HEK293T (cell line): Measurements from ENCODE around the gene PTH2.
"Not testable (repeated sequence)": the region's sequence is repeated elsewhere in the genome, so short reads cannot be mapped to it uniquely, and the experiment has no call there.

ENCODE experiments used
- CTCF ChIA-PET: fragments of 350-600 bp; formaldehyde crosslinking; extraction: SDS; loops from one replicate; lab custom pipeline; 2021; ENCODE audit warnings: antibody characterized with exemption, inconsistent platforms; lab: Yijun Ruan, JAX
- POLR2A ChIA-PET: fragments of 350-600 bp; formaldehyde crosslinking; extraction: SDS; loops from one replicate; lab custom pipeline; 2020; ENCODE audit warnings: antibody characterized with exemption, inconsistent platforms; lab: Yijun Ruan, JAX
- DNase-seq: peaks from one replicate; pipeline ENCODE4 v3.0.0; 2012; ENCODE audit warnings: mixed read lengths; ENCODE audit errors: extremely low spot score
- ARNT ChIP-seq: fragments of 450-650 bp; IDR thresholded peaks from 2 replicates; pipeline ENCODE4 v1.6.1; 2017; ENCODE audit warnings: mild to moderate bottlenecking
- BHLHE40 ChIP-seq: fragments of 450-650 bp; IDR thresholded peaks from 2 replicates; pipeline ENCODE4 v1.6.1; 2016; ENCODE audit warnings: mild to moderate bottlenecking, moderate library complexity, borderline replicate concordance
- CTBP1 ChIP-seq: fragments of 450-650 bp; IDR thresholded peaks from 2 replicates; pipeline ENCODE4 v1.6.1; 2016; ENCODE audit warnings: borderline replicate concordance
- ELF4 ChIP-seq: fragments of 450-650 bp; IDR thresholded peaks from 2 replicates; pipeline ENCODE4 v1.6.1; 2017; ENCODE audit warnings: antibody characterized with exemption
- FOXA1 ChIP-seq: fragments of 450-650 bp; IDR thresholded peaks from 2 replicates; pipeline ENCODE4 v1.6.1; 2016; ENCODE audit warnings: mild to moderate bottlenecking
- FOXK2 ChIP-seq: fragments of 450-650 bp; IDR thresholded peaks from 2 replicates; pipeline ENCODE4 v1.6.1; 2016; ENCODE audit warnings: mild to moderate bottlenecking
- FOXM1 ChIP-seq: fragments of 450-650 bp; IDR thresholded peaks from 2 replicates; pipeline ENCODE4 v1.6.1; 2017; ENCODE audit warnings: mild to moderate bottlenecking, borderline replicate concordance
- HDGF ChIP-seq: fragments of 450-650 bp; IDR thresholded peaks from 2 replicates; pipeline ENCODE4 v1.6.1; 2017; ENCODE audit warnings: antibody characterized with exemption, borderline replicate concordance
- L3MBTL2 ChIP-seq: fragments of 450-650 bp; conservative IDR thresholded peaks from 2 replicates; pipeline ENCODE4 v1.6.1; 2016; ENCODE audit warnings: mild to moderate bottlenecking
- LEF1 ChIP-seq: fragments of 450-650 bp; IDR thresholded peaks from 2 replicates; pipeline ENCODE4 v1.6.1; 2017; ENCODE audit warnings: mild to moderate bottlenecking, borderline replicate concordance
- NFRKB ChIP-seq: fragments of 450-650 bp; IDR thresholded peaks from 2 replicates; pipeline ENCODE4 v1.6.1; 2016; ENCODE audit warnings: mild to moderate bottlenecking, moderate library complexity
- SP1 ChIP-seq: fragments of 450-650 bp; IDR thresholded peaks from 2 replicates; pipeline ENCODE4 v1.6.1; 2017
- SUZ12 ChIP-seq: fragments of 450-650 bp; IDR thresholded peaks from 2 replicates; pipeline ENCODE4 v1.6.1; 2016; ENCODE audit warnings: mild to moderate bottlenecking
- TARDBP ChIP-seq: fragments of 450-650 bp; IDR thresholded peaks from 2 replicates; pipeline ENCODE4 v1.6.1; 2016
- ZNF384 ChIP-seq: fragments of 450-650 bp; IDR thresholded peaks from 2 replicates; pipeline ENCODE4 v1.6.1; 2016
- TF ChIP-seq, protein P1 (sequence below): fragments of 450-650 bp; IDR thresholded peaks from 2 replicates; pipeline ENCODE4 v1.6.1; 2016

The PTH2 gene

GRCh38 chr19:49447485-49448431 is 24.5 kb upstream of the PTH2 start:
- DNase-seq: no peak
- CTCF ChIA-PET: interaction anchor here (0.6 to 1.0 kb wide), 2 partner anchors 56 to 123 kb away, joined by 3 read pairs; no protein-coding TSS in a partner anchor
- TF ChIP-seq SP1 (no peak), FOXA1 (no peak), FOXK2 (no peak), ELF4 (no peak), SUZ12 (no peak), ZNF384 (no peak), CTBP1 (no peak), L3MBTL2 (no peak), FOXM1 (no peak), ARNT (no peak), TARDBP (no peak), NFRKB (no peak), HDGF (no peak), LEF1 (no peak), BHLHE40 (no peak)
- TF ChIP-seq, protein P1, sequence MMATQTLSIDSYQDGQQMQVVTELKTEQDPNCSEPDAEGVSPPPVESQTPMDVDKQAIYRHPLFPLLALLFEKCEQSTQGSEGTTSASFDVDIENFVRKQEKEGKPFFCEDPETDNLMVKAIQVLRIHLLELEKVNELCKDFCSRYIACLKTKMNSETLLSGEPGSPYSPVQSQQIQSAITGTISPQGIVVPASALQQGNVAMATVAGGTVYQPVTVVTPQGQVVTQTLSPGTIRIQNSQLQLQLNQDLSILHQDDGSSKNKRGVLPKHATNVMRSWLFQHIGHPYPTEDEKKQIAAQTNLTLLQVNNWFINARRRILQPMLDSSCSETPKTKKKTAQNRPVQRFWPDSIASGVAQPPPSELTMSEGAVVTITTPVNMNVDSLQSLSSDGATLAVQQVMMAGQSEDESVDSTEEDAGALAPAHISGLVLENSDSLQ: no peak
- POLR2A ChIA-PET: interaction anchor here (1.1 to 1.5 kb wide), 3 partner anchors 25 to 58 kb away, joined by 3 to 4 read pairs (median 4); no protein-coding TSS in a partner anchor

GRCh38 chr19:49445997-49446396 is 22.8 kb upstream of the PTH2 start:
- POLR2A ChIA-PET: interaction anchor here (1.1 kb wide), 1 partner anchor 56 kb away, joined by 3 read pairs; no protein-coding TSS in a partner anchor
- no peak for DNase-seq
- TF ChIP-seq SUZ12: no peak
- no peak for TF ChIP-seq HDGF
- no peak for TF ChIP-seq ZNF384
- TF ChIP-seq FOXK2: no peak
- TF ChIP-seq FOXA1: no peak
- TF ChIP-seq SP1: no peak
- TF ChIP-seq TARDBP: no peak
- no peak for TF ChIP-seq ELF4
- no peak for TF ChIP-seq NFRKB
- TF ChIP-seq CTBP1: no peak
- no peak for TF ChIP-seq LEF1
- CTCF ChIA-PET: no interaction called here

- ChIA-PET CTCF (interaction anchor here (0.6 to 1.3 kb wide), 5 partner anchors 9 to 62 kb away, joined by 3 to 11 read pairs (median 6); partner anchors contain the start of gene ALDH16A1), POLR2A (interaction anchor here (0.9 kb wide), 1 partner anchor 51 kb away, joined by 3 read pairs; no protein-coding TSS in a partner anchor)
- DNase-seq: not testable (repeated sequence)
These were observed 21.0 kb upstream of the PTH2 start for GRCh38 chr19:49444100-49444700.

DNA sequence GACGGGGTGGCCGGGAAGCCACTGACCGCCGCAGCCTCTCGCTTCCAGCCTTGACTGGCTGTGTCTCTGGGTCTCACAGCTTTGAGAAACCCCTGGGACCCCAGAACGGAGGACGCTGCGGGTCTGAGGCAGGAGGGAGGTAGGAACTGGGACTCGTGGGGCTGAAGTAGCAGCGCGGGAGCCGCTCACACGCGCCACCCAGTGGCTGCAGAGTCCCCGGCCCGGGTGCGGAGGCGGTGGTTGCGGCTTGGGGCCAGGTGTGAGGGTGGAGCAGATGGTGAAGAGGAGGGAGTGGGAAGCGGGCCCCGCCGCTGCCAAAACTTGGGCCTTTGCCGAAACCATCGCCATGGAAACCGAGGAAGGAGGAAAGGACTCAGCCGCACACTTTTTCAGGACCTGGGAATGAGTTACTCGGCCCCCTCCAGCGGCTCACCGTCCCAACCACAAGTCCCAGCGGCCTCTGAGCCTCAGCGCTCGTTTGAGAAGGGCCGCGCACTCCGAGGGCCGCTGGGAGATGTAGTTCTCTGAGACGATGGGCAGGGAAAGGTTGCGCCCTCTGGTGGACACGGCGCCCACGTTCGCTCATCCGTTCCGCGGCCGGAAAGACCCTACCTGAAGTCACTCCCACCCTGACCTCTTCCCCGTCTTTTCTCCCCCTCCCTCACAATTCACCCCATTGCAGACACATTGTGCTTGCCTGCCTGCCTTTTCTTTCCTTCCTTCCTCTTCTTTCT is 20.3 kb upstream of the PTH2 start:
- CTCF ChIA-PET: interaction anchor here (0.6 to 1.5 kb wide), 8 partner anchors 8 to 62 kb away, joined by 3 to 11 read pairs (median 4); partner anchors contain the start of genes ALDH16A1 and PIH1D1
- peak; percentile 82 for DNase-seq
- TF ChIP-seq L3MBTL2 (peak; percentile 78), ARNT (no peak), NFRKB (no peak), CTBP1 (no peak), FOXM1 (no peak), ZNF384 (no peak), SUZ12 (peak; percentile 97; the same call in 1 of the 2 replicates)
- POLR2A ChIA-PET: interaction anchor here (0.9 to 3.1 kb wide), 3 partner anchors 8 to 50 kb away, joined by 3 to 20 read pairs (median 4); partner anchors contain the start of genes GFY and PIH1D1

- CTCF ChIA-PET: interaction anchor here (0.9 to 1.5 kb wide), 4 partner anchors 9 to 28 kb away, joined by 3 to 5 read pairs (median 4); partner anchors contain the start of genes ALDH16A1 and PIH1D1
- TF ChIP-seq HDGF: no peak
- TF ChIP-seq NFRKB: no peak
- TF ChIP-seq L3MBTL2: no peak
- TF ChIP-seq CTBP1: no peak
- TF ChIP-seq FOXM1: no peak
- no peak for TF ChIP-seq FOXK2
- no peak for TF ChIP-seq BHLHE40
- TF ChIP-seq ZNF384: no peak
- DNase-seq: peak; percentile 86
- POLR2A ChIA-PET: interaction anchor here (0.5 to 3.1 kb wide), 5 partner anchors 9 to 233 kb away, joined by 3 to 20 read pairs (median 4); partner anchors contain the start of genes GFY and PIH1D1
These were observed 19.6 kb upstream of the PTH2 start for GRCh38 chr19:49442771-49443365.

- CTCF ChIA-PET: interaction anchor here (0.8 to 1.5 kb wide), 4 partner anchors 9 to 217 kb away, joined by 3 to 4 read pairs (median 4); partner anchors contain the start of genes ALDH16A1 and PIH1D1
- DNase-seq: no peak
- POLR2A ChIA-PET: interaction anchor here (0.5 to 3.1 kb wide), 6 partner anchors 9 to 234 kb away, joined by 3 to 20 read pairs (median 5); partner anchors contain the start of genes ALDH16A1, GFY and PIH1D1
- no peak for TF ChIP-seq LEF1
- no peak for TF ChIP-seq FOXA1
- no peak for TF ChIP-seq L3MBTL2
These were observed 19.1 kb upstream of the PTH2 start for GRCh38 chr19:49442354-49442753.
